HG02884 (cell line): ENCODE results near the gene TRMU.

ENCODE experiments used
- ATAC-seq: cut with Tn5 transposase; IDR thresholded peaks from one replicate; pipeline ENCODE4 v1.9.1; 2021; ENCODE audit warnings: mild to moderate bottlenecking, moderate library complexity; ENCODE audit not compliant: unreplicated experiment

Gene TRMU

GRCh38 chr22:46406791-46407190 lies 71.3 kb downstream of the TRMU start:
- ATAC-seq = no peak
